ENCODE data around the gene NFIX. TPM values are rescaled to one million over a fixed set of nuclear protein-coding genes. Genes with fewer than 3 reads are reported as not detected.

NFIX gene
- total RNA-seq, 1 donor, result 114 TPM

DNA sequence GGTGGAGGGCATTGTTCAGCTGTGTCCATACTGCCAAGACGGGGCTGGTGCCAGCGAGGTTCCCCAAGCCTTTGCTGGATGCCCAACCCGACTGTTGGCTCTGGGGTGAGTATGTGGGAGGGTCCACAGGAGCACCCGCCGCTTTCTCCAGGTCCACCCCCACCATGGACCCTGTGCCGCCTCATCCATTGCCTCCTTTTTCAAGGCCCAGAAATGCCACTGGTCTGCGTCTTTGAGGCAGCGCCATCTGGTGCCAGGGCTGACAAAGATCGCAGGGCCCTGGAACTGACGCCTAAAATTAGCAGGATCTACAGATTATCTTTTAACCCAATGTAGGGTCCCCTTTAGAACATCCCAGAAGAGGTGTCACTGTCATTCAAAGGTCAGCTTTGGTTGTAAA lies 34.6 kb downstream of the NFIX start:
- DNase-seq (ENCODE audit: insufficient read length, low spot score, missing footprints), result peak; percentile 51
- Histone ChIP-seq H4K20me1 (ENCODE audit: insufficient read depth, low read length) (peaks cover 33% of the 10 kb centered on the region), H3K9me3 (ENCODE audit: low read depth, low read length) (no peaks in the 10 kb centered on the region), H3K79me2 (ENCODE audit: insufficient read depth, low read length) (peaks cover 100% of the 10 kb centered on the region), H2AFZ (ENCODE audit: low read length) (no peak overlapping the region), H3K4me1 (ENCODE audit: insufficient read depth, low read length) (peaks cover 73% of the 10 kb centered on the region), H3K4me3 (ENCODE audit: insufficient read depth, low read length) (no peak overlapping the region), H3K27ac (ENCODE audit: low read depth, low read length) (no peak overlapping the region), H3K36me3 (ENCODE audit: insufficient read depth, low read length) (peaks cover 49% of the 10 kb centered on the region), H3K4me2 (ENCODE audit: insufficient read depth, low read length) (no peak overlapping the region), H3K27me3 (ENCODE audit: insufficient read depth, low read length) (no peaks in the 10 kb centered on the region)
- TF ChIP-seq, protein P1, sequence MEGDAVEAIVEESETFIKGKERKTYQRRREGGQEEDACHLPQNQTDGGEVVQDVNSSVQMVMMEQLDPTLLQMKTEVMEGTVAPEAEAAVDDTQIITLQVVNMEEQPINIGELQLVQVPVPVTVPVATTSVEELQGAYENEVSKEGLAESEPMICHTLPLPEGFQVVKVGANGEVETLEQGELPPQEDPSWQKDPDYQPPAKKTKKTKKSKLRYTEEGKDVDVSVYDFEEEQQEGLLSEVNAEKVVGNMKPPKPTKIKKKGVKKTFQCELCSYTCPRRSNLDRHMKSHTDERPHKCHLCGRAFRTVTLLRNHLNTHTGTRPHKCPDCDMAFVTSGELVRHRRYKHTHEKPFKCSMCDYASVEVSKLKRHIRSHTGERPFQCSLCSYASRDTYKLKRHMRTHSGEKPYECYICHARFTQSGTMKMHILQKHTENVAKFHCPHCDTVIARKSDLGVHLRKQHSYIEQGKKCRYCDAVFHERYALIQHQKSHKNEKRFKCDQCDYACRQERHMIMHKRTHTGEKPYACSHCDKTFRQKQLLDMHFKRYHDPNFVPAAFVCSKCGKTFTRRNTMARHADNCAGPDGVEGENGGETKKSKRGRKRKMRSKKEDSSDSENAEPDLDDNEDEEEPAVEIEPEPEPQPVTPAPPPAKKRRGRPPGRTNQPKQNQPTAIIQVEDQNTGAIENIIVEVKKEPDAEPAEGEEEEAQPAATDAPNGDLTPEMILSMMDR (IDR thresholded peaks at IDR 0.05; ENCODE audit: extremely low read depth, low read depth, low read length), result peak; percentile 56

GRCh38 chr19:13031917-13032623 lies 36.8 kb downstream of the NFIX start:
- H3K36me3 ChIP-seq (ENCODE audit: insufficient read depth, low read length), result peaks cover 47% of the 10 kb centered on the region
- peaks cover 40% of the 10 kb centered on the region for H4K20me1 ChIP-seq (ENCODE audit: insufficient read depth, low read length)
- no peaks in the 10 kb centered on the region for H3K27me3 ChIP-seq (ENCODE audit: insufficient read depth, low read length)
- H3K4me3 ChIP-seq (ENCODE audit: insufficient read depth, low read length), result no peak overlapping the region
- peaks cover 69% of the 10 kb centered on the region for H3K4me1 ChIP-seq (ENCODE audit: insufficient read depth, low read length)
- TF ChIP-seq, protein P1 (IDR thresholded peaks at IDR 0.05; ENCODE audit: extremely low read depth, low read depth, low read length), result no peak
- H3K27ac ChIP-seq (ENCODE audit: low read depth, low read length), result peak overlapping the region; percentile 77
- no peak for DNase-seq (ENCODE audit: insufficient read length, low spot score, missing footprints)
- H3K9me3 ChIP-seq (ENCODE audit: low read depth, low read length), result no peaks in the 10 kb centered on the region
- peak overlapping the region; percentile 26 for H3K4me2 ChIP-seq (ENCODE audit: insufficient read depth, low read length)
- H3K79me2 ChIP-seq (ENCODE audit: insufficient read depth, low read length), result peaks cover 97% of the 10 kb centered on the region
- H2AFZ ChIP-seq (ENCODE audit: low read length), result no peak overlapping the region

- Histone ChIP-seq H3K4me1 (ENCODE audit: insufficient read depth, low read length) (peaks cover 70% of the 10 kb centered on the region), H3K4me2 (ENCODE audit: insufficient read depth, low read length) (peak overlapping the region; percentile 26), H3K79me2 (ENCODE audit: insufficient read depth, low read length) (peaks cover 97% of the 10 kb centered on the region), H3K4me3 (ENCODE audit: insufficient read depth, low read length) (no peak overlapping the region), H3K27ac (ENCODE audit: low read depth, low read length) (peak overlapping the region; percentile 77), H3K9me3 (ENCODE audit: low read depth, low read length) (no peaks in the 10 kb centered on the region), H3K36me3 (ENCODE audit: insufficient read depth, low read length) (peaks cover 43% of the 10 kb centered on the region), H4K20me1 (ENCODE audit: insufficient read depth, low read length) (peaks cover 33% of the 10 kb centered on the region), H2AFZ (ENCODE audit: low read length) (no peak overlapping the region), H3K27me3 (ENCODE audit: insufficient read depth, low read length) (no peaks in the 10 kb centered on the region)
- DNase-seq (ENCODE audit: insufficient read length, low spot score, missing footprints), result no peak
- TF ChIP-seq, protein P1 (IDR thresholded peaks at IDR 0.05; ENCODE audit: extremely low read depth, low read depth, low read length), result no peak
Measured at GRCh38 chr19:13032837-13033236, 37.6 kb downstream of the NFIX start.

DNA sequence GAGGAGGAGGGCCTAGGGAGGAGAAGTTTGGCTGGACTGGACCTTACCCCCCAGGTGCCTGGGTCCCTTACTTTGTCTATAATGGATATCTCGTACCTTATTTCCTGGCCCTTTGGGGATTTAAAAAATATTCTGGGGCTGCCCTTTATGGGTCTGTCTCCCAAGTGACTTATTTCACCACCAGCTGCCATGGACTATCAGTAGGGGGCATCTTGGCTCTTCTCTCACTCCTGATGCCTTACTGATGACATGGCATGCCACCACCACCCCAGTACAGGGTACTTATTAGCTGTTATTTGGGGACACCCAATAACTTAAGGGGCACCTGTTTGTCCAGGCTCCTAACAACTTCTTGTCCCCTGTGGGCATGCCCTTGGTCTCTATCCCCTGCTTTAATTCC lies 38.0 kb downstream of the NFIX start:
- peaks cover 39% of the 10 kb centered on the region for H3K36me3 ChIP-seq (ENCODE audit: insufficient read depth, low read length)
- no peaks in the 10 kb centered on the region for H3K27me3 ChIP-seq (ENCODE audit: insufficient read depth, low read length)
- H3K27ac ChIP-seq (ENCODE audit: low read depth, low read length), result peak overlapping the region; percentile 77
- H3K4me3 ChIP-seq (ENCODE audit: insufficient read depth, low read length), result no peak overlapping the region
- H3K4me2 ChIP-seq (ENCODE audit: insufficient read depth, low read length), result peak overlapping the region; percentile 7
- peaks cover 69% of the 10 kb centered on the region for H3K4me1 ChIP-seq (ENCODE audit: insufficient read depth, low read length)
- peaks cover 32% of the 10 kb centered on the region for H4K20me1 ChIP-seq (ENCODE audit: insufficient read depth, low read length)
- peak; percentile 53 for DNase-seq (ENCODE audit: insufficient read length, low spot score, missing footprints)
- TF ChIP-seq, protein P1 (IDR thresholded peaks at IDR 0.05; ENCODE audit: extremely low read depth, low read depth, low read length), result peak; percentile 35
- no peak overlapping the region for H2AFZ ChIP-seq (ENCODE audit: low read length)
- H3K9me3 ChIP-seq (ENCODE audit: low read depth, low read length), result no peaks in the 10 kb centered on the region
- H3K79me2 ChIP-seq (ENCODE audit: insufficient read depth, low read length), result peaks cover 97% of the 10 kb centered on the region
